ENCODE measurements around the gene NR2C2.
"Not testable (repeated sequence)": the region's sequence is repeated elsewhere in the genome, so short reads cannot be mapped to it uniquely, and the experiment has no call there.

The NR2C2 gene

GRCh38 chr3:14959359-14959943 is 12.1 kb downstream of the NR2C2 start:
- no peak for DNase-seq (ENCODE audit: low read depth)

GRCh38 chr3:14962762-14963161 is 15.4 kb downstream of the NR2C2 start:
- no peak for DNase-seq (ENCODE audit: low read depth)

DNA sequence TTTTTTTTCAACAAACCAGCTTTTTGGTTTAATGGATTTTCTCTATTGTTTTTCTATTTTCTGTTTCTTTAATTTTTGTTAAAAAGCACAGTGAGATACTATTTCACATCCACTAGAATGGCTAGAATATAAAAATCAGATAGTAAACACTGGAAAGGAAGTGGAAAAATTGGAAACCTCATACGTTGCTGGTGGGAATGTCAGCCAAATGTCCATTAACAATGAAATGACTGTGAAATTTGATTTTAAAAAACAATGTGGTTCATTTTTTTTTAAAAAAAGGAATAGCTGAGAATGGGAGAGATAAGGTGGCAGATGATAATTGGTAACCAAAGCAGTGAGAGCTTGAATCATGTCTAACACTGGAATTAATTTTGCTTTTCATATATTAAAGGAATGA is 19.9 kb downstream of the NR2C2 start:
- no peak for DNase-seq (ENCODE audit: low read depth)

DNA sequence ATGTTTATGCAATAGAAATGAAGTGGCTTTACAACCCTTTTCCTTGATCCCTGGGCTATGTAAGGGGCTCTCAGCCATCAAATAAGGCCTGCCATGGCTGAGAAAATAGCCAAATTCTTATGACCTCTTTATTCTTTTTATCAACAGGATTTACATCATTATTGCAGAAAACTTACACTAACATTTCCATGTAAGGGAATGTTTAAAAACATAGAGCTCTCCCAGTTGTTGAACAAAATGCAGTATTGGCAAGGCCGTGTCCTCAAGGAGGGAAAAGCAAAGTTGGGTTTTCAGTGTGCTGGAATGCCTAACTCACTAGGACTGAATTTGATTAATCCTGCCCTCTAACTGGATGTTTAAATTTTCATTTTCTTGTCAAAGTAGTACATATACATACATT is 22.3 kb downstream of the NR2C2 start:
- DNase-seq (ENCODE audit: low read depth): no peak

DNA sequence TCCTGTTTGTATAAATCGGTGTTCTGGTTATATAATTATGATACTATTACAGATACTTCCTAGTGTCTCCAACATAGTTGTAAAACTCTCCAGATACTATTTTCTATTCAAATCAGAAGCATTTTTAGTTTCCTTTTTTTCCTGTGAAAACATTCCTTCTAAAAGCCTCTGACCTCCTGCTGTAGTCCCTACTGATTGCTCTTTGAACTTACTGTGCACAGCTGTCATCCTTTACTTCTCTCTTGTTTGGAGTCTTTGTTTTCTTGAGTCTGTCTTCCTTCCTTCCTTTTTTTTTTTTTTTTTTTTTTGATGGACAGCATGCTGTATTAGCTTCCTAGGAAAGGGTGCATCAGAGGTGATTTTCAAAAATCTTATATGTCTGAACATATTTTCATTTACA is 28.9 kb downstream of the NR2C2 start:
- no peak for DNase-seq (ENCODE audit: low read depth)

- no peak for DNase-seq (ENCODE audit: low read depth)
Measured at GRCh38 chr3:14980689-14981088, 33.3 kb downstream of the NR2C2 start.

DNA sequence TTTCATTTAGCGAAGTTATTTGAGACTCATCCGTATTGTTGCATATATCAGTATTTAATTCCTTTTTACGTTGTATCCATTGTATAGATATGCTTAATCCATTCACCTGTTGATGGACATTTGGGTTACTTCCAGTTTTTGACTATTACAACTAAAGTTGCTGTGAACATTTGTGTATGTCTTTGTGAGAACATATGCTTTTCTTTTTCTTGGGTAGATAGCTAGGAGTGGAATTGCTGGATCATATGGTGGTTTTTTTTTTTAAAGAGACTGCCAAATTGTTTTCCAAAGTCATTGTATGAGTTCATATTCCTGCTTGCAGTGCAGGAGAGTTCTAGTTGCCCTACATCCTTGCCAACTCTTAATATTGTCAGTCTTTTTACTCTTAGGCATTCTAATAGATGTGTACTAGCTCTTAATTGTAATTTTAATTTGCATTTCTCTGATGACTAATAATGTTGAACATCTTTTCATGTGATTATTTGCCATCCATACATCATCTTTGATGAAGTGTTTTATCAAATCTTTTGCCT is 37.3 kb downstream of the NR2C2 start:
- DNase-seq (ENCODE audit: low read depth): no peak

DNA sequence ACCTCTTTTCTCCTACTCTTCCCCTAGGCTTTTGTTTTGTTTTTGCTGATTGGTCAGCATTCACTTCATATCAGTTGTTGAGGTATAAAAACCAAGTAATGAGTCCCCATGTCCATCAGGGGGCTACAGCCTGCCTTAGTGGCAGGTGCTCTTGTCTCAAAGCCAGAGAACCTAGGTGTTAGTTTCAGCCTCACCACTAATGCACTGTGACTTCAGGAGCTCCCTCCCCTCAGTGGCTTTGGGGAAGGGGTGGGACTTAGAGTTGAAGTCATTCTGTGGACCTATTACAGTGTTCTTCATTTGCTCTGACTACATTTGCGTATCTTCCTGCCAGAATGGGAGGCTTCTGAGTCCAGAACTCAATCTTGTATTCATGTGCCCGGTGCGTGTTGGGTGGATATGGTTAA is 41.6 kb downstream of the NR2C2 start:
- DNase-seq (ENCODE audit: low read depth): no peak

- no peak for DNase-seq (ENCODE audit: low read depth)
Measured at GRCh38 chr3:14989943-14990779, 42.8 kb downstream of the NR2C2 start.

- DNase-seq (ENCODE audit: low read depth): no peak
Measured at GRCh38 chr3:14990780-14991148, 43.4 kb downstream of the NR2C2 start.

DNA sequence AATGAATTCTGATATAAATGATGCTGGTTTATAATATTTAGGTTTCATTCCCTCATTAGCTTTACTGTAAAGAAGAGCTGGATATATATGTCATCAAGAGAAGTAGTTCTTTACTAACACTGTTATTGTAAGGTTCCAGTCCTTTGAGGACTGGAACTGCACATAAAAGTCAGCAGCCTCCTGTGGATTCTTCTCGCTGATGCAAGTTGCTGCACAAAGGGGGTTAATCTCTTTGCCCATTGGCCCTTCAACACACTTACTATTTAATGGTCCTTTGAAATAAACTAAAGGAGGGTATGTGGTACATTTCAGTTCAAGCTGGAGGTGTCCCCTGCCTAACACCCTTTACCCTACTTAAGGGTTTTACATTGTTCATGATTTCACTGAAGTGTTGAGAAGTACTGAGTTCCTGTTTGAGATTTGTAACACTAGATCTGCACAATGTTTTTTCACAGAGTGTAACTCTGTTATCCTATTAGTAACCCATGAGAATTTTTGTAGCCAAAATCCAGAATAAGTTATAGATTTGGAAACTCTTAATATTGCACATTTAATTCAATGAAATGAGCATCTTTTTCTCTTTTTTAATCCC is 43.9 kb downstream of the NR2C2 start:
- no peak for DNase-seq (ENCODE audit: low read depth)

GRCh38 chr3:14991818-14992612 is 44.6 kb downstream of the NR2C2 start:
- DNase-seq (ENCODE audit: low read depth): no peak

DNA sequence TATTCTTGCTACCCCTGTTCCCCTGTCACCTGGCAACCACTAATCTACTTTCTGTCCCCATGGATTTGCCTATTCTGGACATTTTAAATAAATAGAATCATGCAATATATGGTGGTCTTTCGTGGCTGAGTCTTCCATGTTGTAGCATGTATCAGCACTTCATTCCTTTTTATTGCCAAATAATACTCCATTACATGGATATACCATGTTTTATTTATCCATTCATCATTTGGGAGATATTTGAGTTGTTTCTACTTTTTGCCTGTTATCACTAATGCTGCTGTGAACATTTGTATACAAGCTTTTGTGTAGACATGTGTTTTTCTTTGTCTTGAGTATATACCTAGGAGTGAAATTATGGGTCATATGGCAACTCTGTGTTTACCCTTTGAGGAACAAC is 50.6 kb downstream of the NR2C2 start:
- no peak for DNase-seq (ENCODE audit: low read depth)

DNA sequence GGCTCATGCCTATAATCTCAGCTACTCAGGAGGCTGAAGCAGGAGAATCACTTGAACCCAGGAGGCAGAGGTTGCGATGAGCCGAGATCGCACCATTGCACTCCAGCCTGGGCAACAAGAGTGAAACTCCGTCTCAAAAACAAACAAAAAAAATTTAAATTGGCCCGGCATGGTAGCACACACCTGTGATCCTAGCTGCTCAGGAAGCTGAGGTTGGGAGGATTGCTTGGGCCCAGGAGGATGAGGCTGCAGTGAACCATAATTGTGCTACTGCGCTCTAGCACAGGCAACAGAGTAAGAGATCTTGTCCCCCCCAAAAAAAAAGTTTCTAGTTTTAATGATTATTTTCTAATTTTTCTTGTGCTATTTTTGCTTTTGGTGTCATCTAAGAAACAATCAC is 51.8 kb downstream of the NR2C2 start:
- DNase-seq (ENCODE audit: low read depth): not testable (repeated sequence)

- DNase-seq (ENCODE audit: low read depth): no peak
Measured at GRCh38 chr3:15007681-15008141, 60.3 kb downstream of the NR2C2 start.

DNA sequence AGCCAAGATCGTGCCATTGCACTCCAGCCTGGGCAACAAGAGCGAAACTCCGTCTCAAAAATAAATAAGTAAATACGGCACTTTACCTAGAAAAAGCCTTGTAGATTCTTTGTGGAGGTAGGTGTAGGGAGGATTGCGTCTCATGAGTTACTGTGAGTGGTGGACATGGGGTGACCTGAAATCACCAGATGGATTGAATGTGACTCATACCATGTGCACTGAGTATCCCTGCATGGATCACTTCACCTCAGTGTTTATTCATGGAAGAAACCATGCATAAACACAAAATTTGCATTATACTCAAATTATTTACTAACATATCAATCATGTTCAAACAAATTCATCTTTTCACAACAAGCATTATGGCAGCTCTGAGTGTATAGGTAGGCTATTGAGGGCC is 61.8 kb downstream of the NR2C2 start:
- no peak for DNase-seq (ENCODE audit: low read depth)

DNA sequence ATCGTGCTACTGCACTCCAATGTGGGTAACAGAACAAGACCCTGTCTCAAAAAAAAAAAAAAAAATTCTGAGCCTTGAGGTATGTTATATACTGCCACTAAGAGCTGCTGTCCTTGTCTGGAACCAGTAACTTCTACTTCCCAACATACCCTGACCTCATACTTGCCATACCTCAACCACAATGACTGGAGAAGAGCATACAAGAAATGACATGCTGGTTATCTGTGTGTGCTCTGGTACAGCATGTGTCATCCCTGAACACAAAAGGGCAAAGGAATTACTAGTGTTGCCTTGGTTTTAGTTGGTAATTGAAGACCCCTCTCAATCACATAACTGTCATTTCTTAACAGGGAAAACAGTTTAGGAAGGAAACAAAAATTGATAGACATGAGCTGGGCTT is 63.3 kb downstream of the NR2C2 start:
- DNase-seq (ENCODE audit: low read depth): no peak

GRCh38 chr3:15011174-15011573 is 63.8 kb downstream of the NR2C2 start:
- no peak for DNase-seq (ENCODE audit: low read depth)

GRCh38 chr3:15014606-15015328 is 67.4 kb downstream of the NR2C2 start:
- DNase-seq (ENCODE audit: low read depth): no peak

- no peak for DNase-seq (ENCODE audit: low read depth)
Measured at GRCh38 chr3:15015456-15015855, 68.1 kb downstream of the NR2C2 start.

DNA sequence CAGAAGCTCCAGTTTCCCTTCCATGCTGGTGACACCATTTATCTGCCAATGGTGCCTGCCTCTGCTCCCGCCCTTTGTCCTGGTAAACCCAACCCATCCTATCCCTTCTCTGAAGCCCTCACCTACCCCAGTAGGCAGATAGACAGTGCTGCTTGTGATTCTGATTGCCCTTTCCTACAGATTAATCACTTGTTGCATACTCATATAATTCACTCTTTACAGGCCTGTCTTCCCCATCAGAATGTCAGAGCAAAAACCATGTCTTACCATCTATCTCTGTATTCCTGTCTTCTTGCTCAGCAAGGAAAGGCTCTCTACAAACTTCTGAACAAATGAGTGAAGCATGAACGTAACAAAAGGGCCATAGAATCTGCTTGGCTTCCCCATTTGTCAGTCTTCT is 69.8 kb downstream of the NR2C2 start:
- DNase-seq (ENCODE audit: low read depth): no peak

- DNase-seq (ENCODE audit: low read depth): no peak
Measured at GRCh38 chr3:15023249-15023648, 75.9 kb downstream of the NR2C2 start.

Measured in activated T-helper 1 cell treated with Interleukin-2 at 50 U/mL for 16 hours (primary cell).